ENCODE data around the gene CR1. TPM values are rescaled to one million over a fixed set of nuclear protein-coding genes. Genes with fewer than 3 reads are reported as not detected.

CR1 gene
- total and polyA plus RNA-seq, 2 donors (not counting 3 experiments of a cell fraction or from before 2014, with no cell fraction given) = not detected

- no peaks in the 10 kb centered on the region for H3K79me2 ChIP-seq (ENCODE audit: control insufficient read depth, insufficient read depth, low read length)
- DNase-seq (ENCODE audit: low read depth, low spot score) (peak; percentile 76), FAIRE-seq (peak; percentile 74)
- H3K4me3 ChIP-seq (replicated peaks in 1 of 3; ENCODE audit: insufficient read depth in 1 of 3, low read depth in 1 of 3, low read length in 3 of 3) = peak within 1 kb of the TSS; percentile 35 to 83 (median 69)
- peaks cover 10% of the 10 kb centered on the region for H3K4me1 ChIP-seq (ENCODE audit: control insufficient read depth, extremely low read depth, insufficient read depth, low read length)
- H3K9me3 ChIP-seq (replicated peaks; ENCODE audit: control insufficient read depth, insufficient read depth, low read length) = no peaks in the 10 kb centered on the region
- no peaks in the 10 kb centered on the region for H3K9me1 ChIP-seq (replicated peaks; ENCODE audit: control insufficient read depth, extremely low read depth, insufficient read depth, low read length)
- no peaks in the 10 kb centered on the region for H4K20me1 ChIP-seq (replicated peaks; ENCODE audit: control insufficient read depth, extremely low read depth, insufficient read depth, low read length)
- BruUV-seq (replicated peaks) = no TSS peak
- dilution Hi-C loops (cut with MboI; ENCODE audit: extremely low pct_ligation_motif_present, low sequenced_read_pairs) = no loop called here
- H3K9ac ChIP-seq (replicated peaks; ENCODE audit: extremely low read depth, insufficient read depth, low read length) = no peak within 1 kb of the TSS
- ChIA-PET POLR2A (no interaction called here), CTCF (interaction anchor here (1.5 kb wide), 1 partner anchor 25 kb away, joined by 5 read pairs; no protein-coding TSS in a partner anchor)
- H3K27me3 ChIP-seq (ENCODE audit: control insufficient read depth in 2 of 2, insufficient read depth in 2 of 2, low read length in 2 of 2) = peaks cover 7 to 38% of the 10 kb centered on the region in 2 experiments
- H3K36me3 ChIP-seq (ENCODE audit: control insufficient read depth in 2 of 2, extremely low read depth in 1 of 2, insufficient read depth in 2 of 2, low read length in 2 of 2) = no peaks in the 10 kb centered on the region
- intact Hi-C loops (cut with micrococcal nuclease) = no loop called here
- no peak within 1 kb of the TSS for H3K27ac ChIP-seq (ENCODE audit: insufficient read depth, low read depth, low read length)
- peak within 1 kb of the TSS; percentile 88 for H3K4me2 ChIP-seq (ENCODE audit: insufficient read depth, low read length)
- H2AFZ ChIP-seq (ENCODE audit: low read depth, low read length) = peak within 1 kb of the TSS; percentile 92
- TF ChIP-seq, protein P1, sequence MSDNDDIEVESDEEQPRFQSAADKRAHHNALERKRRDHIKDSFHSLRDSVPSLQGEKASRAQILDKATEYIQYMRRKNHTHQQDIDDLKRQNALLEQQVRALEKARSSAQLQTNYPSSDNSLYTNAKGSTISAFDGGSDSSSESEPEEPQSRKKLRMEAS (IDR thresholded peaks at IDR 0.05; ENCODE audit: insufficient read depth, insufficient read length) = peak; percentile 70
- no peak for TF ChIP-seq CTCF (IDR thresholded peaks at IDR 0.05; ENCODE audit: extremely low read depth in 1 of 2, insufficient read depth in 1 of 2, low read depth in 1 of 2, low read length in 2 of 2)
These were observed 149.1 kb downstream of the CR1 start, which contains the start of gene CR1L for GRCh38 chr1:207644852-207645634. Gene CR1L (plus strand): TSS chr1:207645133. CDS start chr1:207645234, 101 bp downstream.

DNA sequence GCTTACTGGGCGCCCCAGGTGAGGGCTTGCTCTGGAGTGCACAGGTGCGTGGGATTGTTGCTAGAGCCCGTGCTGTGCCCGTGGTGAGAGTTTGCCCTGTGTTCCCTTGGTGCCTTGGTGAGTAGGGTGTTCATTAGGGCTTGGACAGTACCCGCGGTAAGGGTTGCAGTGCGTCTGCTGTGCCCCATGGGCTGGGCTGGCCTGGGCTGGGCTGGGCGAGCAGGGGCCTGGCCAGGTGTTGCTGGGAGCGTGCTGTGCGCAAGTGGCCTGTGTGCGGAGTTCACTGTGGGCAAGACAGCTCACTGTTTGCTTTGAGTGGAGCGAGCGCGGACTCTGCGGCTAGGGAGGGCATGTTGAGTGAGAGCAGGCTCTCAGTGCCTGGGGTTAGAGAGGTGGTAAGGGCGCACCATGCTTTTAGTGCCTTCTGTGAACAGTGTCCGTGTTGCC is 149.7 kb downstream of the CR1 start:
- DNase-seq (ENCODE audit: low read depth, low spot score) = no peak

More for the DNA sequence above, 149.7 kb downstream of the CR1 start:
- no peak for FAIRE-seq
- ChIA-PET POLR2A (no interaction called here), CTCF (interaction anchor here (1.5 kb wide), 1 partner anchor 26 kb away, joined by 5 read pairs; no protein-coding TSS in a partner anchor)
- intact Hi-C loops (cut with micrococcal nuclease) = no loop called here
- H3K79me2 ChIP-seq (ENCODE audit: control insufficient read depth, insufficient read depth, low read length) = no peaks in the 10 kb centered on the region
- dilution Hi-C loops (cut with MboI; ENCODE audit: extremely low pct_ligation_motif_present, low sequenced_read_pairs) = no loop called here
- no peaks in the 10 kb centered on the region for H3K9me1 ChIP-seq (replicated peaks; ENCODE audit: control insufficient read depth, extremely low read depth, insufficient read depth, low read length)
- no peaks in the 10 kb centered on the region for H3K36me3 ChIP-seq (ENCODE audit: control insufficient read depth in 2 of 2, extremely low read depth in 1 of 2, insufficient read depth in 2 of 2, low read length in 2 of 2)
- H3K9me3 ChIP-seq (replicated peaks; ENCODE audit: control insufficient read depth, insufficient read depth, low read length) = no peaks in the 10 kb centered on the region
- no peaks in the 10 kb centered on the region for H4K20me1 ChIP-seq (replicated peaks; ENCODE audit: control insufficient read depth, extremely low read depth, insufficient read depth, low read length)
- peak overlapping the region in 1 of 3 experiments; percentile 83 for H3K4me3 ChIP-seq (replicated peaks in 1 of 3; ENCODE audit: insufficient read depth in 1 of 3, low read depth in 1 of 3, low read length in 3 of 3)
- no TSS peak for BruUV-seq (replicated peaks)
- H3K27me3 ChIP-seq (ENCODE audit: control insufficient read depth in 2 of 2, insufficient read depth in 2 of 2, low read length in 2 of 2) = peaks cover 9 to 38% of the 10 kb centered on the region in 2 experiments
- peak overlapping the region; percentile 92 for H2AFZ ChIP-seq (ENCODE audit: low read depth, low read length)
- H3K9ac ChIP-seq (replicated peaks; ENCODE audit: extremely low read depth, insufficient read depth, low read length) = no peak overlapping the region
- TF ChIP-seq CTCF (IDR thresholded peaks at IDR 0.05; ENCODE audit: extremely low read depth in 1 of 2, insufficient read depth in 1 of 2, low read depth in 1 of 2, low read length in 2 of 2) (no peak), POLR2A (IDR thresholded peaks at IDR 0.05; ENCODE audit: low read depth, low read length) (no peak), FOS (IDR thresholded peaks at IDR 0.05; ENCODE audit: borderline replicate concordance, insufficient read depth, low read length) (no peak), EZH2 (IDR thresholded peaks at IDR 0.05; ENCODE audit: borderline replicate concordance, low read depth, low read length, severe bottlenecking) (no peak), MYC (IDR thresholded peaks at IDR 0.05; ENCODE audit: low read depth, low read length) (no peak), JUN (IDR thresholded peaks at IDR 0.05; ENCODE audit: borderline replicate concordance, insufficient read depth, insufficient read length, low read depth) (no peak), GATA2 (IDR thresholded peaks at IDR 0.05; ENCODE audit: insufficient read depth, insufficient read length, low read depth, low read length) (no peak), POLR2AphosphoS5 (IDR thresholded peaks at IDR 0.05; ENCODE audit: insufficient read depth, low read depth, low read length) (no peak)
- TF ChIP-seq, protein P1 (IDR thresholded peaks at IDR 0.05; ENCODE audit: insufficient read depth, insufficient read length) = no peak
- peak overlapping the region; percentile 88 for H3K4me2 ChIP-seq (ENCODE audit: insufficient read depth, low read length)
- no peak overlapping the region for H3K27ac ChIP-seq (ENCODE audit: insufficient read depth, low read depth, low read length)
- peaks cover 10% of the 10 kb centered on the region for H3K4me1 ChIP-seq (ENCODE audit: control insufficient read depth, extremely low read depth, insufficient read depth, low read length)
